Measurements from ENCODE around the gene LYRM4.

Gene LYRM4

GRCh38 chr6:5260661-5261544, at the start of gene LYRM4, which contains the start of gene FARS2:
TSS of gene LYRM4 (minus strand) at chr6:5260950. CDS start at chr6:5260733, 217 bp downstream.
TSS of gene FARS2 (plus strand) at chr6:5261513.
- DNase-seq, result peak; percentile 67

- DNase-seq, result no peak
These were observed 47.3 kb upstream of the LYRM4 start for GRCh38 chr6:5308066-5308465.

GRCh38 chr6:5307058-5307457, 46.3 kb upstream of the LYRM4 start:
- no peak for DNase-seq

GRCh38 chr6:5305968-5306626, 45.3 kb upstream of the LYRM4 start:
- DNase-seq, result peak; percentile 40

- DNase-seq, result no peak
These were observed 42.9 kb upstream of the LYRM4 start for GRCh38 chr6:5303682-5304081.

- peak; percentile 58 for DNase-seq
These were observed 42.4 kb upstream of the LYRM4 start for GRCh38 chr6:5302995-5303622.

- DNase-seq, result peak; percentile 52
These were observed 41.6 kb upstream of the LYRM4 start for GRCh38 chr6:5302220-5302946.

GRCh38 chr6:5300206-5300764, 39.5 kb upstream of the LYRM4 start:
- no peak for DNase-seq

GRCh38 chr6:5295623-5296022, 34.9 kb upstream of the LYRM4 start:
- DNase-seq, result no peak

- DNase-seq, result peak; percentile 69
These were observed 33.9 kb upstream of the LYRM4 start for GRCh38 chr6:5294392-5295211.

- DNase-seq, result no peak
These were observed 32.9 kb upstream of the LYRM4 start for GRCh38 chr6:5293692-5294091.

GRCh38 chr6:5292154-5292553, 31.4 kb upstream of the LYRM4 start:
- DNase-seq, result no peak

- DNase-seq, result no peak
These were observed 29.8 kb upstream of the LYRM4 start for GRCh38 chr6:5290500-5290899.

- no peak for DNase-seq
These were observed 29.3 kb upstream of the LYRM4 start for GRCh38 chr6:5290097-5290496.

- no peak for DNase-seq
These were observed 27.2 kb upstream of the LYRM4 start for GRCh38 chr6:5287966-5288297.

- no peak for DNase-seq
These were observed 26.6 kb upstream of the LYRM4 start for GRCh38 chr6:5287205-5287965.

- no peak for DNase-seq
These were observed 26.0 kb upstream of the LYRM4 start for GRCh38 chr6:5286780-5287179.

GRCh38 chr6:5285526-5285925, 24.8 kb upstream of the LYRM4 start:
- DNase-seq, result no peak

- no peak for DNase-seq
These were observed 24.3 kb upstream of the LYRM4 start for GRCh38 chr6:5285081-5285480.

GRCh38 chr6:5282191-5282623, 21.5 kb upstream of the LYRM4 start:
- peak; percentile 45 for DNase-seq

GRCh38 chr6:5280920-5281319, 20.2 kb upstream of the LYRM4 start:
- peak; percentile 60 for DNase-seq
